ENCODE data around the gene LYSMD4. TPM values are rescaled to one million over a fixed set of nuclear protein-coding genes. Genes with fewer than 3 reads are reported as not detected.

The LYSMD4 gene
- polyA plus RNA-seq, 1 donor (not counting 4 experiments of a cell fraction or from before 2014, with no cell fraction given), result 7.3 TPM

DNA sequence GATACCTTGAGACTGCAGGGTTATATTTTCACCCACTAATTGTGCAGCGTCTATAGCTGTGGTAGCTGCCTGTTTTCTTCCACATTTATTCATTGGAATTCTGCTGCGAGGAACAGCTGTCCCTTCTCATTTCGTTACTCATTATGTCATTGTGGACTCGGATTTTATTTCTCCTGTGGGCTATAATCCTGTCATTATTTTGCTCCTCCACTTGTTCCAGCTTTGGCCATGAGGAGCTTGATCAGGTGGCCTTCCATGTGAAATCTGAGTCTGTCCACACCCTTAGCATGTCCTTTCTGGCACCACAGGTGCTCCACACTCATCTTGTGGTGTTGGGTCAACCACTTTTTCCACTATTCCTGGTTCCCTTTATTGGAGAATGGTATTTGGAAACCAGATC is 14.8 kb downstream of the LYSMD4 start:
- TF ChIP-seq, protein P1, sequence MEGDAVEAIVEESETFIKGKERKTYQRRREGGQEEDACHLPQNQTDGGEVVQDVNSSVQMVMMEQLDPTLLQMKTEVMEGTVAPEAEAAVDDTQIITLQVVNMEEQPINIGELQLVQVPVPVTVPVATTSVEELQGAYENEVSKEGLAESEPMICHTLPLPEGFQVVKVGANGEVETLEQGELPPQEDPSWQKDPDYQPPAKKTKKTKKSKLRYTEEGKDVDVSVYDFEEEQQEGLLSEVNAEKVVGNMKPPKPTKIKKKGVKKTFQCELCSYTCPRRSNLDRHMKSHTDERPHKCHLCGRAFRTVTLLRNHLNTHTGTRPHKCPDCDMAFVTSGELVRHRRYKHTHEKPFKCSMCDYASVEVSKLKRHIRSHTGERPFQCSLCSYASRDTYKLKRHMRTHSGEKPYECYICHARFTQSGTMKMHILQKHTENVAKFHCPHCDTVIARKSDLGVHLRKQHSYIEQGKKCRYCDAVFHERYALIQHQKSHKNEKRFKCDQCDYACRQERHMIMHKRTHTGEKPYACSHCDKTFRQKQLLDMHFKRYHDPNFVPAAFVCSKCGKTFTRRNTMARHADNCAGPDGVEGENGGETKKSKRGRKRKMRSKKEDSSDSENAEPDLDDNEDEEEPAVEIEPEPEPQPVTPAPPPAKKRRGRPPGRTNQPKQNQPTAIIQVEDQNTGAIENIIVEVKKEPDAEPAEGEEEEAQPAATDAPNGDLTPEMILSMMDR (optimal IDR thresholded peaks at IDR 0.05 in 1 of 3, IDR thresholded peaks at IDR 0.05 in 1 of 3, conservative IDR thresholded peaks at IDR 0.05 in 1 of 3; ENCODE audit: extremely low read depth in 1 of 3, insufficient read depth in 2 of 3, low read length in 3 of 3), result no peak
- TF ChIP-seq EZH2 (IDR thresholded peaks at IDR 0.05; ENCODE audit: low read length), result no peak
- Histone ChIP-seq H3K4me1 (ENCODE audit: control insufficient read depth, extremely low read depth, insufficient read depth, low read length) (peaks cover 2% of the 10 kb centered on the region), H3K36me3 (ENCODE audit: control insufficient read depth in 2 of 2, extremely low read depth in 1 of 2, insufficient read depth in 2 of 2, low read length in 2 of 2) (peaks cover 0 to 2% of the 10 kb centered on the region in 2 experiments), H3K9ac (ENCODE audit: control insufficient read depth, extremely low read depth, insufficient read depth, low read length) (no peak overlapping the region), H4K20me1 (ENCODE audit: control insufficient read depth, extremely low read depth, insufficient read depth, low read length) (no peaks in the 10 kb centered on the region), H3K9me1 (ENCODE audit: control insufficient read depth, extremely low read depth, insufficient read depth, low read length) (no peaks in the 10 kb centered on the region), H3K27me3 (ENCODE audit: control insufficient read depth, extremely low read depth, insufficient read depth, low read length) (no peaks in the 10 kb centered on the region), H3K4me3 (ENCODE audit: control insufficient read depth in 2 of 3, extremely low read depth in 1 of 3, insufficient read depth in 2 of 3, low read depth in 1 of 3, low read length in 3 of 3) (no peak overlapping the region), H3K79me2 (ENCODE audit: control insufficient read depth, insufficient read depth, low read length) (no peaks in the 10 kb centered on the region), H3K4me2 (ENCODE audit: control insufficient read depth, extremely low read depth, insufficient read depth, low read depth, low read length) (no peak overlapping the region), H3K9me3 (ENCODE audit: control insufficient read depth, low read depth, low read length) (no peaks in the 10 kb centered on the region), H3K27ac (ENCODE audit: control insufficient read depth, insufficient read depth, low read length) (no peak overlapping the region), H2AFZ (ENCODE audit: control insufficient read depth, low read length) (no peak overlapping the region)
- DNase-seq (ENCODE audit: low read depth, low spot score) (no peak), FAIRE-seq (no peak)
- dilution Hi-C loops (cut with MboI; ENCODE audit: extremely low pct_ligation_motif_present, low sequenced_read_pairs), result no loop called here

DNA sequence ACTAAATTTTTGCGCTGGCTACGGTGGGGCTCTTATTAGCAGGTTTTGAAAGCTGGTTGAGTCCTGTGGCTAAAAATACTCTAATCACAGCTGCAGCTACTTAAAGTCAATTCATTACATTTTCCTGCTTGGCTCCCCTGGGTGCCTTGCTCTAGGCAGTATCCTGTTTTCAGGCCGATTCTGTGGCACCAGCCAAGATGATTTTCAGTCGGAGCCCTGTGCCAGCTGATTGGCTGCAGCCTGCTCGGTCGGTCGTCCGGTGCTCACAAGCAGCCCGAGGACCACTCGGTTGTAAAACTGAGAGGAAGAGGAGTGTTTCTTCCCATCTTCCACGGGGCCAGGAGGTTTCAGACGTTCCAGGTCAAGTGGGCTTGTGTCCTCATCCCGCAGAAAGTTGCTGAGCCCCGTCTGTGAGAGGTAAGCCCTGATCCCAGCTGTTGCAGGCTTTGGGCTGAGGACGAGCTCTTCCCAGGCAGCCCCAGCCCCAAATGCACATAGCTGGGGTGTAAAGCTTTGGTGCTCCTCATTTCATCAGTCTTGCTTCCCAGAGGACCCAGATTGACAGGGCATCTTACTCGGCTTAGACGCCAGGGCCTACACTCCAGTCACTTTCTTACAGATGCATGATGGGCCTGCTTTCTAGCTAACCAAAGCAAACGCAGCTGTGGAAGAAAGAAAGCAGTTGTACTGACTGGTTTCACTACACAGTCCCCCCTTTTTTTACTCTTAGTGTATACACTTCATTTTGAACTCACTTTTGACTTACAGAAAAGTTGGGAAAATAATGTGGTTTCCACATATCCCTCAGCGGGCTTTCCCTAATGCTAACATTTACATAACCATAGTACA is 15.9 kb downstream of the LYSMD4 start:
- Histone ChIP-seq H2AFZ (ENCODE audit: control insufficient read depth, low read length) (no peak overlapping the region), H3K27ac (ENCODE audit: control insufficient read depth, insufficient read depth, low read length) (no peak overlapping the region), H3K9ac (ENCODE audit: control insufficient read depth, extremely low read depth, insufficient read depth, low read length) (no peak overlapping the region), H3K27me3 (ENCODE audit: control insufficient read depth, extremely low read depth, insufficient read depth, low read length) (no peaks in the 10 kb centered on the region), H3K4me3 (ENCODE audit: control insufficient read depth in 2 of 3, extremely low read depth in 1 of 3, insufficient read depth in 2 of 3, low read depth in 1 of 3, low read length in 3 of 3) (no peak overlapping the region), H3K79me2 (ENCODE audit: control insufficient read depth, insufficient read depth, low read length) (no peaks in the 10 kb centered on the region), H3K9me1 (ENCODE audit: control insufficient read depth, extremely low read depth, insufficient read depth, low read length) (no peaks in the 10 kb centered on the region), H3K4me1 (ENCODE audit: control insufficient read depth, extremely low read depth, insufficient read depth, low read length) (peaks cover 2% of the 10 kb centered on the region), H3K9me3 (ENCODE audit: control insufficient read depth, low read depth, low read length) (no peaks in the 10 kb centered on the region), H3K4me2 (ENCODE audit: control insufficient read depth, extremely low read depth, insufficient read depth, low read depth, low read length) (no peak overlapping the region), H4K20me1 (ENCODE audit: control insufficient read depth, extremely low read depth, insufficient read depth, low read length) (no peaks in the 10 kb centered on the region), H3K36me3 (ENCODE audit: control insufficient read depth in 2 of 2, extremely low read depth in 1 of 2, insufficient read depth in 2 of 2, low read length in 2 of 2) (peaks cover 0 to 7% of the 10 kb centered on the region in 2 experiments)
- TF ChIP-seq, protein P1 (optimal IDR thresholded peaks at IDR 0.05 in 1 of 3, IDR thresholded peaks at IDR 0.05 in 1 of 3, conservative IDR thresholded peaks at IDR 0.05 in 1 of 3; ENCODE audit: extremely low read depth in 1 of 3, insufficient read depth in 2 of 3, low read length in 3 of 3), result no peak
- no peak for TF ChIP-seq EZH2 (IDR thresholded peaks at IDR 0.05; ENCODE audit: low read length)
- dilution Hi-C loops (cut with MboI; ENCODE audit: extremely low pct_ligation_motif_present, low sequenced_read_pairs), result no loop called here
- FAIRE-seq, result no peak
- DNase-seq (ENCODE audit: low read depth, low spot score), result no peak

All from keratinocyte (primary cell).